OCI-LY3 (cell line): ENCODE results near the gene CIB1.

ENCODE experiments used
- CTCF ChIP-seq: fragments of 200-600, 300-600 bp; sonication (generic); IDR thresholded peaks from 2 replicates; pipeline ENCODE4 v1.5.1; 2014; ENCODE audit warnings: antibody characterized with exemption, low read length, low read depth
- EZH2phosphoT487 ChIP-seq: fragments of 200-600 bp; shearing (Covaris generic); IDR thresholded peaks from 2 replicates; pipeline ENCODE4 v1.6.1; 2018; ENCODE audit warnings: antibody characterized with exemption, mixed run types, low read depth

DNA sequence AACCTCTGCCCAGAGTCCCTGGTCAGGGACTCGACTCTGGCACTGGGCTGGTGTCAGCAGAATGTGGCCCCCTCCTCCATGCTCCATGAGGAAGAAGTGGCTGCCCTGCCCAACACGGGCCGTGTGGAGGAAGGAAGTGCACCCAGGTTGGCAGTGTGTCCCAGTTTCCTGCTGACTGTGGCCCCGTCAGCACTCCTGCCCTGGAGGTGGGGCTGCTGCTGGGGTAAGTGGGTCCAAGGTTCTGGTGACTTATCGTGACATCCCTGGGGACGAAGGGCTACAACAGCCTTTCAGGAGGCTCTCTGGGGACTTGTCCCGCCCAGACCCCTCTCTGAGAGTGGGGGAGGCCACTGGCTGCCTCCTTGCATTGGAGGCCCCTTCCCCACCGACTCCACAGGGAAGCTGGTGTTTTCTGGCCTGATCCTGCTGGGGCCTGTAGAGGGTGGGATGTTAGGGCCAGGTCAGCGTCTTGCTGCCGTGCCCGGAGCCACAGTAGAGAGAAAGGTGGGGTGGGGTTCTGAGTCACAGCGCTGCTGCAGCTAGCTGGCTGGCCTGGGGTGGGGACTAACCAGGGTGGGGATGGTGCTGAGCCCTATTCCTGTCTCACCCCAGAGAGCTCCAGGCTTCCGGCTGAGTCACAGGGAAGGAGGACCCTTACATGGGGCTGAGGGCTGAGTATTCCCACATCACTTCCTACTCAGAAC lies 22.1 kb downstream of the CIB1 start:
- no peak for TF ChIP-seq CTCF
- no peak for TF ChIP-seq EZH2phosphoT487
